Activated naive CD8-positive, alpha-beta T cell treated with anti-CD3 and anti-CD28 coated beads, Interleukin-2, amount 10 ng/mL, durations not matched to agents 7 days and 5 days (primary cell): ENCODE results near the gene RPL39. TPM values are rescaled to one million over a fixed set of nuclear protein-coding genes. Genes with fewer than 3 reads are reported as not detected.
A peak's percentile ranks its signal among the peaks of the same experiment; 100 is the strongest.
"Not testable (repeated sequence)": the region's sequence is repeated elsewhere in the genome, so short reads cannot be mapped to it uniquely, and the experiment has no call there.

Experiments used
- ATAC-seq: fragments of 150-1000 bp; cut with Tn5 transposase; one replicate; pipeline ENCODE4 v1.10.0; 2021; ENCODE audit warnings: low read depth, moderate library complexity
- POLR2A ChIA-PET: fragments of 350-600 bp; sonication (Branson Sonifier 250); formaldehyde crosslinking; loops from one replicate; lab custom pipeline; 2021; ENCODE audit warnings: antibody characterized with exemption; lab: Charles Lee
- DNase-seq: peaks from one replicate; pipeline ENCODE4 v3.0.0; 2021
- H3K27ac Mint-ChIP-seq: one replicate; pipeline ENCODE4 v1.8.0; 2022; ENCODE audit warnings: mild to moderate bottlenecking, mixed read lengths
- H3K27me3 Mint-ChIP-seq: one replicate; pipeline ENCODE4 v1.8.0; 2022; ENCODE audit warnings: mild to moderate bottlenecking, moderate library complexity, mixed read lengths
- H3K36me3 Mint-ChIP-seq: one replicate; pipeline ENCODE4 v1.8.0; 2021; ENCODE audit warnings: mild to moderate bottlenecking, mixed read lengths
- H3K4me1 Mint-ChIP-seq: one replicate; pipeline ENCODE4 v1.8.0; 2021; ENCODE audit warnings: mixed read lengths
- H3K4me3 Mint-ChIP-seq: one replicate; pipeline ENCODE4 v1.8.0; 2022; ENCODE audit warnings: mild to moderate bottlenecking, moderate library complexity, mixed read lengths
- H3K9me3 Mint-ChIP-seq: one replicate; pipeline ENCODE4 v1.8.0; 2021; ENCODE audit warnings: mixed read lengths
- total RNA-seq, 2 experiments: library from RNA; stranded (reverse); gene quantifications; one replicate each; pipeline ENCODE4 v1.2.3, GENCODE V29; 2021

RPL39 gene
- 1,000 to 10,000 TPM; 2,169 to 2,323 TPM for total RNA-seq

GRCh38 chrX:119791437-119792231, at the start of gene RPL39:
Gene RPL39 (minus strand): TSS chrX:119791630. CDS start chrX:119791576, 54 bp downstream.
- peak; percentile 75 for DNase-seq
- H3K9me3 Mint-ChIP-seq, result no peaks in the 10 kb centered on the region
- POLR2A ChIA-PET, result interaction anchor here (0.5 to 2.8 kb wide), 29 partner anchors 12 to 459 kb away, joined by 3 to 25 read pairs (median 3); partner anchors contain the start of genes NKRF, SEPTIN6, SOWAHD and UBE2A
- ATAC-seq, result peak; percentile 94
- H3K4me1 Mint-ChIP-seq, result peaks cover 11% of the 10 kb centered on the region
- H3K4me3 Mint-ChIP-seq, result peak within 1 kb of the TSS; percentile 95
- H3K36me3 Mint-ChIP-seq, result peaks cover 3% of the 10 kb centered on the region
- peak within 1 kb of the TSS; percentile 94 for H3K27ac Mint-ChIP-seq
- H3K27me3 Mint-ChIP-seq, result no peaks in the 10 kb centered on the region

- Mint-ChIP-seq H3K27ac (no peak overlapping the region), H3K4me3 (no peak overlapping the region), H3K27me3 (no peaks in the 10 kb centered on the region), H3K4me1 (peaks cover 2% of the 10 kb centered on the region), H3K9me3 (no peaks in the 10 kb centered on the region), H3K36me3 (peaks cover 33% of the 10 kb centered on the region)
- DNase-seq (no peak), ATAC-seq (no peak)
- POLR2A ChIA-PET, result interaction anchor here (0.9 to 1.4 kb wide), 2 partner anchors 9 to 42 kb away, joined by 3 read pairs; partner anchors contain the start of gene RPL39
Measured at GRCh38 chrX:119833905-119834304, 42.5 kb upstream of the RPL39 start.

DNA sequence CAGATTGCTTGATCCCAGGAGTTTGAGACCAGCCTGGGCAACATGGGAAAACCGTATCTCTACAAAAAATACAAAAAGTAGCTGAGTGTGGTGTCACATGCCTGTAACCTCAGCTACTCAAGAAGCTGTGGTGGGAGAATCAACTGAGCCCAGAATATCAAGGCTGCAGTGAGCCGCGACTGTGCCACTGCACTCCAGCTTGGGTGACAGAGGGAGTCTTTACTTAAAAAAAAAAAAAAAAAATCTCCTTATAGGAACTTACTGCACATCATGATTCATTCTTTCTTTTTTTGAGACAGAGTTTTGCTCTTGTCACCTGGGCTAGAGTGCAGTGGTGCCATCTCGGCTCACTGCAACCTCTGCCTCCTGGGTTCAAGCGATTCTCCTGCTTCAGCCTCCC, 37.0 kb upstream of the RPL39 start:
- no peak overlapping the region for H3K27ac Mint-ChIP-seq
- H3K27me3 Mint-ChIP-seq, result no peaks in the 10 kb centered on the region
- H3K36me3 Mint-ChIP-seq, result peaks cover 18% of the 10 kb centered on the region
- ATAC-seq (no peak), DNase-seq (no peak)
- no peaks in the 10 kb centered on the region for H3K4me1 Mint-ChIP-seq
- H3K9me3 Mint-ChIP-seq, result no peaks in the 10 kb centered on the region
- H3K4me3 Mint-ChIP-seq, result no peak overlapping the region
- POLR2A ChIA-PET, result no interaction called here

DNA sequence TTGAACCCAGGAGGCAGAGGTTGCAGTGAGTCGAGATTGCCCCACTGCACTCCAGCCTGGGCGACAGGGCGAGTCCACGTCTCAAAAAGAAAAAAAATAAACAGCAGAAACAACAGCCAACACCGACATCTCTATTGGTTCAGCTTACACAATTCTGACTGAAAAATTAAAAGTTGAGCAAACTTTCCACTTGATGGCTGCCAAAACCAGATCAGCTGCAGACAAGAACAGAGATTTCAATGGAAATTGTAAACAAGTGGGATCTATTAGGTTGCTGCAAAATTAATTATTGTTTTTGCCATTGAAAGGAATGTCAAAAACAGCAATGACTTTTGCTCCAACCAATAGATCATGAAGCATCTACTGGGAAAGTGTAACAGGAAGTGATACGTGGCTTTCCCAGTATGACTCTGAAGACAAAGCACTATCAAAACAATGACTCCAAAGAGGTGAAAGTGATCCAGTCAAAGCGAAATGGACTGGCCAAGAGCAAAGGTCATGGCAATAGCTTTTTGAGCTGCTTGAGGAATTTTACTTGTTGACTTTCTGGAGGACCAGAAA, 35.0 kb upstream of the RPL39 start:
- Mint-ChIP-seq H3K36me3 (peaks cover 16% of the 10 kb centered on the region), H3K9me3 (no peaks in the 10 kb centered on the region), H3K27me3 (no peaks in the 10 kb centered on the region), H3K27ac (peak overlapping the region; percentile 16), H3K4me1 (peaks cover 5% of the 10 kb centered on the region), H3K4me3 (no peak overlapping the region)
- DNase-seq, result no peak
- POLR2A ChIA-PET, result interaction anchor here (1.5 kb wide), 1 partner anchor 35 kb away, joined by 5 read pairs; the partner anchor contains the start of gene RPL39
- ATAC-seq, result peak; percentile 28

DNA sequence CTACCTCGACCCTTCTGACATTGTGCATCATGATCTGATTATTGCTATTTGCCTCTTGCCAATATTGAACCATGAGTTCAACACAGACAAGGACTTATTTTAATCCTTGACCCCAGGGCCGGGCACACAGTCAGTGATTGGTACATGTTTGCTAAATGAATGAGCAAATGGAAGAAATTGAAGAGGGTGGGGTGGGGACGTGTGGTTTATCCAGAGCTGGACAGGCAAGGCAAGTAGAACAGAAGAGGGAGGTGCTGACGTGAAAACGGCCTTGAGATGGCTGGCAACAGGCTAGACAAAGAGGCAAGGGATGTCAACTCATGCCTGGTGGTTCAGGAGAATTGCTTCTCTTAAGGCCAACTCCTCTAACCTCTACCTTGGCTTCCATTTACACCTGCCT, 32.8 kb upstream of the RPL39 start:
- H3K36me3 Mint-ChIP-seq, DNase-seq, H3K9me3 Mint-ChIP-seq, ATAC-seq, H3K27me3 Mint-ChIP-seq, H3K4me1 Mint-ChIP-seq, H3K4me3 Mint-ChIP-seq, H3K27ac Mint-ChIP-seq: not testable (repeated sequence)
- POLR2A ChIA-PET, result interaction anchor here (0.6 kb wide), 1 partner anchor 247 kb away, joined by 3 read pairs; no protein-coding TSS in a partner anchor

DNA sequence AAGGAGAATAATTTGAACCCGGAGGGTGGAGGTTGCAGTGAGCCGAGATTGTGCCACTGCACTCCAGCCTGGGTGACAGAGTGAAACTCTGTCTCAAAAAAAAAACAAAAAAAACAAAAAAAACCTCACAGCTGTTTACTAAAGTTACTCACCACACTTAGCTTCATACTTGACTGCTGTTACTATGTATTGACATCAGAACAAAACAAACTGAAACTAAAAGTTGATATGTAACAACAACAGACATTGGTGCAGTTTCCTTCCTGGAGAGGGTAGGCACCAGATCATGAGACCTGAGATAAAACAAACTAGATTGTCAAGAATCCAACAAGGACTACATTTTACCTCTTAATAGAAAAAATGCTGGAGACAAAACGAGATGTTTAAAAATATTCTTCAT, 30.3 kb upstream of the RPL39 start:
- not testable (repeated sequence) for H3K27me3 Mint-ChIP-seq, H3K36me3 Mint-ChIP-seq, H3K9me3 Mint-ChIP-seq, H3K4me1 Mint-ChIP-seq, DNase-seq
- peak; percentile 96 for ATAC-seq
- POLR2A ChIA-PET, result interaction anchor here (0.6 to 3.0 kb wide), 6 partner anchors 30 to 354 kb away, joined by 3 to 13 read pairs (median 4); partner anchors contain the start of genes NKAP, RPL39, SLC25A5 and SOWAHD
- Mint-ChIP-seq H3K27ac (peak overlapping the region; percentile 89), H3K4me3 (peak overlapping the region; percentile 66)

DNA sequence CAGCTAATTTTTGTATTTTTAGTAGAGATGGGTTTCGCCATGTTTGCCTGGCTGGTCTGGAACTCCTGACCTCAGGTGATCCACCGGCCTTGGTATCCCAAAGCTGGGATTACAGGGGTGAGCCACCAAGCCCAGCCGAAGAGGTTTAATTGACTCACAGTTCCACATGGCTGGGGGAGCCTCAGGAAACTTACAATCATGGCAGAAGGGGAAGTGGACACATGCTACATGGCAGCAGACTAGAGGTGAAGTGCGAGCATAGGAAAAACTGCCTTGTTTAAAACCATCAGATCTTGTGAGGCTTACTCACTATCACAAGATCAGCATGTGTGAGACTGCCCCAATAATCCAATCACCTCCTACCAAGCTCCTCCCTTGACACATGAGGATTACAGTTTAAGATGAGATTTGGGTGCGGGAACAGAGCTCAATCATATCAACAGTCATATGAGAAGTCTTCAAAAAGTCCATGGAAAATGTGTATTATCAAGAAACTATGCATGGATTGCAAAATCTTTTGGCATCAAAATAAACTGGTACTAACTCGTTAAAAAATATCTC, 25.8 kb upstream of the RPL39 start:
- Mint-ChIP-seq H3K27me3 (no peaks in the 10 kb centered on the region), H3K4me1 (peaks cover 2% of the 10 kb centered on the region), H3K4me3 (no peak overlapping the region), H3K9me3 (no peaks in the 10 kb centered on the region), H3K36me3 (no peaks in the 10 kb centered on the region), H3K27ac (no peak overlapping the region)
- POLR2A ChIA-PET, result no interaction called here
- DNase-seq (no peak), ATAC-seq (no peak)

- Mint-ChIP-seq H3K27ac (no peak overlapping the region), H3K4me3 (no peak overlapping the region), H3K36me3 (no peaks in the 10 kb centered on the region), H3K4me1 (no peaks in the 10 kb centered on the region), H3K9me3 (no peaks in the 10 kb centered on the region), H3K27me3 (no peaks in the 10 kb centered on the region)
- ATAC-seq (no peak), DNase-seq (no peak)
- POLR2A ChIA-PET, result no interaction called here
Measured at GRCh38 chrX:119816300-119816699, 24.9 kb upstream of the RPL39 start.

DNA sequence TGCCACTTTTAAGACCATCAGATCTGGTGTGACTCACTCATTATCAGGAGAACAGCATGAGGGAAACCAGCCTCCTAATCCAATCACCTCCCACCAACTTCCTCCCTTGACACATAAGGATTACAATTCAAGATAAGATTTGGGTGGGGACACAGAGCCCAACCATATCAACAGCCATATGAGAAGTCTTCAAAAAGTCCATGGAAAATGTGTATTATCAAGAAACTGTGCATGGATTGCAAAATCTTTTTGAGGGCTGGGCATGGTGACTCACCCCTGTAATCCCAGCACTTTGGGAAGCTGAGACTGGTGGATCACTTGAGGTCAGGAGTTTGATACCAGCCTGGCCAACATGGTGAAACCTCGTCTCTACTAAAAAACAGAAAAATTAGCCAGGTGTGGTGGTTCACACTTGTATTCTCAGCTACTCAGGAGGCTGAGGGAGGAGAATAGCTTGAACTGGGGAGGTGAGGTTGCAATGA, 17.8 kb upstream of the RPL39 start:
- H3K9me3 Mint-ChIP-seq, result no peaks in the 10 kb centered on the region
- POLR2A ChIA-PET, result no interaction called here
- peaks cover 2% of the 10 kb centered on the region for H3K36me3 Mint-ChIP-seq
- no peak for DNase-seq
- no peak overlapping the region for H3K4me3 Mint-ChIP-seq
- H3K27me3 Mint-ChIP-seq, result no peaks in the 10 kb centered on the region
- no peak for ATAC-seq
- H3K4me1 Mint-ChIP-seq, result no peaks in the 10 kb centered on the region
- H3K27ac Mint-ChIP-seq, result no peak overlapping the region

- H3K36me3 Mint-ChIP-seq, H3K9me3 Mint-ChIP-seq, H3K27ac Mint-ChIP-seq, DNase-seq, H3K27me3 Mint-ChIP-seq, ATAC-seq, H3K4me3 Mint-ChIP-seq, H3K4me1 Mint-ChIP-seq, POLR2A ChIA-PET: not testable (repeated sequence)
Measured at GRCh38 chrX:119808461-119808860, 17.0 kb upstream of the RPL39 start.

DNA sequence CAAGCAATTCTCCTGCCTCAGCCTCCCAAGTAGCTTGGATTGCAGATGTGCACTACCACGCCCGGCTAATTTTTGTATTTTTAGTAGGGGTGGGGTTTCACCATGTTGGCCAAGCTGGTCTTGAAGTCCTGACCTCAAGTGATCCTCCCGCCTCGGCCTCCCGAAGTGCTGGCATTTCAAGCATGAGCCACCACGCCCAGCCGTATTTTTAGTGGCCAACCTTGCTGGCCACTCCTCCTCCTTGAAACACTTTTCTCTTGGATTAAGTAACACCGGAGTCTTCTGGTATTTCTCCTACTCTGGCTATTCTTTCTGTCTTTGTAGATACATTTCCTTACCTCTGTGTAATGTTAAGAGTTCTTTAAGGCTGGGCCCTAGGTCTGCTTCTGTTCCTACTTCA, 11.1 kb upstream of the RPL39 start:
- POLR2A ChIA-PET, result no interaction called here
- no peak overlapping the region for H3K27ac Mint-ChIP-seq
- ATAC-seq (no peak), DNase-seq (no peak)
- peaks cover 7% of the 10 kb centered on the region for H3K36me3 Mint-ChIP-seq
- H3K4me3 Mint-ChIP-seq, result no peak overlapping the region
- H3K27me3 Mint-ChIP-seq, result no peaks in the 10 kb centered on the region
- peaks cover 3% of the 10 kb centered on the region for H3K9me3 Mint-ChIP-seq
- H3K4me1 Mint-ChIP-seq, result no peaks in the 10 kb centered on the region

DNA sequence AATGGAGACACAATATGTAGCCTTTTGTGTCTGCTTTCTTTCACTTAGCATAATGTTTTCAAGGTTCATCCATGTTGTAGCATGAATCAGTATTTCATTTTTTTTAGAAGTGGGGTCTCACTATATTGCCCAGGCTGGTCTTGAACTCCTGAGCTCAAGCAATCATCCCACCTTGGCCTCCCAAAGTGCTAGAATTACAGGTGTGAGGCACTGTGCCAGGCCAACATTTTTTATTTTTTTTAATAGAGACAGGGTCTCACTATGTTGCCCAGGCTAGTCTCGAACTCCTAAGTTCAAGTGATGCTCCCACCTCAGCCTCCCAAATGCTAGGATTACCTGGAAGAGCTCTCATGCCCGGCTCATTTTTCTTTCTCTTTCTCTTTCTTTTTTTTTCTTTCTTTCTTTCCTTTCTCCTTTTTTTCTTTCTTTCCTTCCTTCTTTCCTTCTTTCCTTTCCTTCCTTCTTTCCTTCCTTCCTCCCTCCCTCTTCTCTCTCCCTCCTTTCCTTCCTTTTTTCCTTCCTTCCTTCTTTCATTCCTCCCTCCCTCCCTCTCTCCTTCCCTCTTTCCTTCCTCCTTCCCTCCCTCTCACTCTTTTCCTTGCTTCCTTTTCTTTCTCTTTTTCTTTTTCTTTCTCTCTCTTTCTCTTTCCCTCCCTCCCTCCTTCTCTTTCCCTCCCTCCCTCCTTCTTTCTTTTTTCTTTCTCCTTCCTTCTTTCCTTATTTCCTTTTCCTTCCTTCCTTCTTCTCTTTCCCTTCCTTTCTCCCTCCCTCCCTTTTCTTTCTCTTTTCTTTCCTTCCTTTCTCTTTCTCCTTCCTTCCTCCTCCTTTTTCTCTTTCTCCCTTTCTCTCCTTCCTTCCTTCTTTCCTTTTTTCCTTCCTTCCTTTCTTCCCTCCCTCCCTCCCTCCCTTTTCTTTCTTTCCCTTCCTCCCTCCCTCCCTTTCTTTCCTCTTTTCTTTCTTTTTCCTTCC, 10.1 kb upstream of the RPL39 start:
- no peaks in the 10 kb centered on the region for H3K27me3 Mint-ChIP-seq
- no peak overlapping the region for H3K4me3 Mint-ChIP-seq
- no peaks in the 10 kb centered on the region for H3K4me1 Mint-ChIP-seq
- DNase-seq, result no peak
- POLR2A ChIA-PET, result no interaction called here
- peaks cover 3% of the 10 kb centered on the region for H3K9me3 Mint-ChIP-seq
- peaks cover 7% of the 10 kb centered on the region for H3K36me3 Mint-ChIP-seq
- no peak for ATAC-seq
- no peak overlapping the region for H3K27ac Mint-ChIP-seq
